GM19239 (cell line): ENCODE results near the gene SMPD3.

Experiments
- DNase-seq: peaks from one replicate; pipeline ENCODE4 v3.0.0; 2011; ENCODE audit warnings: low spot score; ENCODE audit not compliant: insufficient read length
- FAIRE-seq: peaks from 2 replicates; lab custom pipeline; 2011; peaks lifted over from hg19 to GRCh38; lab: Jason Lieb, UNC

Gene SMPD3

GRCh38 chr16:68313116-68313515, 135.2 kb downstream of the SMPD3 start:
- FAIRE-seq (no peak), DNase-seq (no peak)

GRCh38 chr16:68310774-68311511, 137.4 kb downstream of the SMPD3 start, which contains the start of the genes PRMT7 and SLC7A6OS:
Gene PRMT7 (plus strand): TSS chr16:68311019. CDS start chr16:68315980, 4,961 bp downstream.
Gene SLC7A6OS (minus strand): TSS chr16:68310946. CDS start chr16:68310926, 20 bp downstream.
- DNase-seq (peak; percentile 94), FAIRE-seq (peak; percentile 89)

- FAIRE-seq, result no peak
- DNase-seq, result no peak
Measured at GRCh38 chr16:68310437-68310773, 137.9 kb downstream of the SMPD3 start.

- FAIRE-seq (peak; percentile 63), DNase-seq (no peak)
Measured at GRCh38 chr16:68309799-68310198, 138.5 kb downstream of the SMPD3 start.
